Stomach (tissue), 4 donors: ENCODE measurements around the gene SUPT3H.

Experiments used
- EP300 ChIP-seq: sonication (generic); formaldehyde crosslinking; IDR thresholded peaks from one replicate; pipeline ENCODE4 v1.6.1; 2017; ENCODE audit warnings: antibody characterized with exemption
- POLR2A ChIP-seq, 4 donors: fragments of 450-650 bp; IDR thresholded peaks; one replicate each; pipeline ENCODE4 v1.6.1; 2016; ENCODE audit warnings: antibody characterized with exemption in 4 of 4, control low read depth in 2 of 4, mild to moderate bottlenecking in 1 of 4, moderate library complexity in 1 of 4
- POLR2AphosphoS5 ChIP-seq, 3 donors: sonication (generic); formaldehyde crosslinking; IDR thresholded peaks; one replicate each; pipeline ENCODE4 v1.6.1; 2016; ENCODE audit warnings: antibody characterized with exemption in 3 of 3
- TF ChIP-seq, protein P1 (sequence below), 7 experiments: fragments of 450-650 bp in 4 of 7; fragments of 200-600 bp in 3 of 7; sonication (generic) in 3 of 7; IDR thresholded peaks; one replicate each; pipeline ENCODE4 v1.5.1; 2016 to 2019; ENCODE audit warnings: antibody characterized with exemption in 7 of 7, control low read depth in 2 of 7, mild to moderate bottlenecking in 1 of 7

DNA sequence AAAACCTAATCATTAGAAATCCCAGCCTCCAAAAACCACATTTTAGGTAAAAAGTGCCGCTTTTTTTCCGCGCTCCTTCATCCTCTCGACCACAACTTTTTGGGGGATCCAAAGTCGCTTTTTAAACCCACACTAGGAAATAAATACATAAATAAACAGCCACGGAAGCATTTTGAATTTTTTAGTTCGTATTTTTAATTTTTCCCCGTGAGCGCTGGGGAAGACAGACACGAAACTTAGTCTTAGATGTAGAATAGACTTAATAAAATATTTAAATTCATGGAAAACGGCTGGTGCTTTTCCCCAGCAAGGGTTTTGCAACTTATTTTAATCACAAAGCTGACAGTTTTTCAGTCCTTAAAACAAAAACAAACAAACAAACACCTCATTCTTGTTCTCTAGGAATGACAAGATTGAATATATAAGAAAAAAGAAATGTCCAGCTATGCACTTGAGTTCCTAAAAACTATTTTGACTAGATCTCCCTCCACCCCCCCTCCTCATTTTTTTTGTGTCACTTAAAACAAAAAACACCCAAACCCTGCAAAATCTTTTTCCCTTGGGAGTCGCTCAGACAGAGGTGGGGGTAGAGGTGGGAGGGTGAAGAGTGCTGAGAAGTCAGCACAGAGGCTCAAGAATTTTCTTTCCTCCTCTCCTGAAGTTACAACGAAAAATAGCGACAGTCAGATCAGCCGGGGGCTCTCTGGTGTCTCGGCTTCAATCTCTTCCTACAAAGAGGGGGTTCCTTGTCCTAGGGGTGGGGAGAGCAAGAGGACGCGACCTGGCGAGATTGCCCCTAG is 43.4 kb upstream of the SUPT3H start:
- TF ChIP-seq, protein P1, sequence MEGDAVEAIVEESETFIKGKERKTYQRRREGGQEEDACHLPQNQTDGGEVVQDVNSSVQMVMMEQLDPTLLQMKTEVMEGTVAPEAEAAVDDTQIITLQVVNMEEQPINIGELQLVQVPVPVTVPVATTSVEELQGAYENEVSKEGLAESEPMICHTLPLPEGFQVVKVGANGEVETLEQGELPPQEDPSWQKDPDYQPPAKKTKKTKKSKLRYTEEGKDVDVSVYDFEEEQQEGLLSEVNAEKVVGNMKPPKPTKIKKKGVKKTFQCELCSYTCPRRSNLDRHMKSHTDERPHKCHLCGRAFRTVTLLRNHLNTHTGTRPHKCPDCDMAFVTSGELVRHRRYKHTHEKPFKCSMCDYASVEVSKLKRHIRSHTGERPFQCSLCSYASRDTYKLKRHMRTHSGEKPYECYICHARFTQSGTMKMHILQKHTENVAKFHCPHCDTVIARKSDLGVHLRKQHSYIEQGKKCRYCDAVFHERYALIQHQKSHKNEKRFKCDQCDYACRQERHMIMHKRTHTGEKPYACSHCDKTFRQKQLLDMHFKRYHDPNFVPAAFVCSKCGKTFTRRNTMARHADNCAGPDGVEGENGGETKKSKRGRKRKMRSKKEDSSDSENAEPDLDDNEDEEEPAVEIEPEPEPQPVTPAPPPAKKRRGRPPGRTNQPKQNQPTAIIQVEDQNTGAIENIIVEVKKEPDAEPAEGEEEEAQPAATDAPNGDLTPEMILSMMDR (IDR thresholded peaks at IDR 0.05) = no peak
- no peak for TF ChIP-seq POLR2A (IDR thresholded peaks at IDR 0.05)
- TF ChIP-seq EP300 = no peak
- no peak for TF ChIP-seq POLR2AphosphoS5 (IDR thresholded peaks at IDR 0.05)
